Caco-2 (cell line): ENCODE measurements around the gene ACOX1. TPM values are rescaled to one million over a fixed set of nuclear protein-coding genes. Genes with fewer than 3 reads are reported as not detected.

Source experiments
- BruUV-seq: library from RNA; stranded (reverse); fragments of 400-500 nt; replicated peaks from 2 replicates; lab custom pipeline; 2021; lab: Mats Ljungman, UMichigan
- CTCF ChIA-PET: fragments of 300-600 bp; sonication (Branson Sonifier 250); formaldehyde crosslinking; loops from one replicate; lab custom pipeline; 2022; ENCODE audit warnings: antibody characterized with exemption; lab: Charles Lee
- POLR2A ChIA-PET: fragments of 300-600 bp; sonication (Branson Sonifier 250); formaldehyde crosslinking; loops from one replicate; lab custom pipeline; 2022; ENCODE audit warnings: antibody characterized with exemption; lab: Charles Lee
- DNase-seq, 2 experiments: peaks; one replicate each; pipeline versions ENCODE4 v3.0.0 to v3.0.0-alpha.2; 2020 to 2022
- H3K27me3 ChIP-seq: replicated peaks from 2 replicates; pipeline ENCODE4 v1.6.0; 2011; ENCODE audit warnings: low read length; ENCODE audit not compliant: control insufficient read depth, insufficient read depth
- H3K36me3 ChIP-seq: 2 replicates; pipeline ENCODE4 v1.5.1; 2011; ENCODE audit warnings: low read length; ENCODE audit not compliant: control insufficient read depth, insufficient read depth
- H3K4me1 ChIP-seq: fragments of 250-450 bp; sonication (Bioruptor Pico); 2 replicates; pipeline ENCODE4 v1.5.1; 2020; ENCODE audit warnings: mild to moderate bottlenecking
- H3K4me3 ChIP-seq: 2 replicates; pipeline ENCODE4 v1.5.1; 2011; ENCODE audit warnings: low read depth, mild to moderate bottlenecking, control low read depth, low read length
- H3K9me3 ChIP-seq: fragments of 250-450 bp; sonication (Bioruptor Pico); 2 replicates; pipeline ENCODE4 v1.5.1; 2020; ENCODE audit warnings: mild to moderate bottlenecking, moderate library complexity
- H3K27ac Mint-ChIP-seq: one replicate; pipeline ENCODE4 v1.8.0; 2022; ENCODE audit warnings: mixed read lengths; ENCODE audit not compliant: unreplicated experiment
- H3K27me3 Mint-ChIP-seq: one replicate; pipeline ENCODE4 v1.8.0; 2022; ENCODE audit warnings: mixed read lengths; ENCODE audit not compliant: insufficient read depth, unreplicated experiment
- H3K36me3 Mint-ChIP-seq: one replicate; pipeline ENCODE4 v1.8.0; 2022; ENCODE audit warnings: mild to moderate bottlenecking, mixed read lengths; ENCODE audit not compliant: insufficient read depth, unreplicated experiment
- H3K4me1 Mint-ChIP-seq: one replicate; pipeline ENCODE4 v1.8.0; 2022; ENCODE audit warnings: low read depth, mixed read lengths; ENCODE audit not compliant: unreplicated experiment
- H3K4me3 Mint-ChIP-seq: one replicate; pipeline ENCODE4 v1.8.0; 2022; ENCODE audit warnings: mild to moderate bottlenecking, moderate library complexity, mixed read lengths; ENCODE audit not compliant: unreplicated experiment
- H3K9me3 Mint-ChIP-seq: one replicate; pipeline ENCODE4 v1.8.0; 2022; ENCODE audit warnings: mixed read lengths; ENCODE audit not compliant: unreplicated experiment
- intact Hi-C: fragments of 100-400 bp; cut with micrococcal nuclease; formaldehyde crosslinking; loops from one replicate; pipeline ENCODE4 v1.10.0; 2022; ENCODE audit not compliant: unreplicated experiment
- total RNA-seq: library from RNA; stranded (reverse); gene quantifications from 2 replicates; pipeline ENCODE4 v1.2.3, GENCODE V29; 2022
- TF ChIP-seq, protein P1 (sequence below), 2 experiments: fragments of 200-600 bp in 1 of 2; IDR thresholded peaks; 1 replicate in 1 of 2; 2 replicates in 1 of 2; pipeline versions ENCODE4 v1.5.1 to v1.8.0; 2011 to 2022; ENCODE audit warnings: antibody characterized with exemption in 1 of 2, control low read depth in 1 of 2, inconsistent platforms in 1 of 2, low read depth in 1 of 2, low read length in 1 of 2, mild to moderate bottlenecking in 1 of 2, moderate library complexity in 1 of 2; ENCODE audit not compliant: insufficient read depth in 1 of 2, severe bottlenecking in 1 of 2, unreplicated experiment in 1 of 2

ACOX1 gene
- total RNA-seq, 1 experiment from 2014 or later, result 48.3 TPM

DNA sequence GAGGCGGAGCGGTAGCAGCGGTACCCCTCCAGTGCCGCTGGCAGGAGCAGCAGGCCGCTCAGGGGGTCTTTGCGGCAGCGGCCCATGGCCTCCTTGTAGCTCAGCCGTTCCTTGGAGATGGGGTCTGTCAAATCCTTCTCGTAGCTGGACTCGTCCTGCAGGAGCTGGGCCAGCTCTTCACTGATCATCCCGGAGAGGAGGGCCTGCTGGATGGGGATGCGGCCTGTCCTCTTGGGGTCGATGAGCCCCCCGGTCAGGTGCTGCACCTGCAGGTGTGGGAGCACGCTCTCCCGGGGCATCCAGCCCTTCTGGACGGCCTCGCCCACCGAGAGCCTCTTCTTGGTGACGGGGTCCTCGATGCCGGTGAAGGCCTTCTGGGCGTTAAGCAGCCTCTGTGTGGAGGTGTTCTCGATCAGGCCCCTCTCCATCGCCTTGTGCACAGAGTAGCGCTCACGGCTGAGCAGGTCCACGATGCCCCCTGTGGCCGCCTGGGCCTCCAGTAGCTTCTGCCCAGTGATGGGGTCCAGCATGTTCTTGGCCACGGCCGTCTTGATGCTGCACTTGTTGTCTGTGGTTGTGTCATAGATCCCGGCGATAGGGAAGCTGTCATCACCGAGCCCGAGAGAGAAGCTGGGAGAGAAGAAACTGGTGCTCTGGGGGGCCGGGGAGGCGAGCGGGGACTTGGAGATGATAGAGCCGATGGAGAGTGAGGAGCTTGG lies 28.3 kb upstream of the ACOX1 start:
- H3K36me3 ChIP-seq, result peaks cover 1% of the 10 kb centered on the region; the same call in 1 of the 2 replicates
- Mint-ChIP-seq H3K9me3 (peaks cover 6% of the 10 kb centered on the region), H3K36me3 (peaks cover 9% of the 10 kb centered on the region), H3K4me3 (no peak overlapping the region), H3K27ac (no peak overlapping the region), H3K27me3 (no peaks in the 10 kb centered on the region), H3K4me1 (peaks cover 10% of the 10 kb centered on the region)
- H3K9me3 ChIP-seq, result no peaks in the 10 kb centered on the region
- DNase-seq, result no peak
- H3K27me3 ChIP-seq, result no peaks in the 10 kb centered on the region
- POLR2A ChIA-PET, result interaction anchor here (0.6 kb wide), 1 partner anchor 271 kb away, joined by 3 read pairs; no protein-coding TSS in a partner anchor
- no TSS peak for BruUV-seq
- H3K4me1 ChIP-seq, result peaks cover 10% of the 10 kb centered on the region
- intact Hi-C loops, result no loop called here
- no peak overlapping the region for H3K4me3 ChIP-seq
- TF ChIP-seq, protein P1, sequence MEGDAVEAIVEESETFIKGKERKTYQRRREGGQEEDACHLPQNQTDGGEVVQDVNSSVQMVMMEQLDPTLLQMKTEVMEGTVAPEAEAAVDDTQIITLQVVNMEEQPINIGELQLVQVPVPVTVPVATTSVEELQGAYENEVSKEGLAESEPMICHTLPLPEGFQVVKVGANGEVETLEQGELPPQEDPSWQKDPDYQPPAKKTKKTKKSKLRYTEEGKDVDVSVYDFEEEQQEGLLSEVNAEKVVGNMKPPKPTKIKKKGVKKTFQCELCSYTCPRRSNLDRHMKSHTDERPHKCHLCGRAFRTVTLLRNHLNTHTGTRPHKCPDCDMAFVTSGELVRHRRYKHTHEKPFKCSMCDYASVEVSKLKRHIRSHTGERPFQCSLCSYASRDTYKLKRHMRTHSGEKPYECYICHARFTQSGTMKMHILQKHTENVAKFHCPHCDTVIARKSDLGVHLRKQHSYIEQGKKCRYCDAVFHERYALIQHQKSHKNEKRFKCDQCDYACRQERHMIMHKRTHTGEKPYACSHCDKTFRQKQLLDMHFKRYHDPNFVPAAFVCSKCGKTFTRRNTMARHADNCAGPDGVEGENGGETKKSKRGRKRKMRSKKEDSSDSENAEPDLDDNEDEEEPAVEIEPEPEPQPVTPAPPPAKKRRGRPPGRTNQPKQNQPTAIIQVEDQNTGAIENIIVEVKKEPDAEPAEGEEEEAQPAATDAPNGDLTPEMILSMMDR (IDR thresholded peaks at IDR 0.05; ENCODE audit: insufficient read depth in 1 of 2, low read depth in 1 of 2, low read length in 1 of 2, severe bottlenecking in 1 of 2, unreplicated experiment in 1 of 2), result no peak
- CTCF ChIA-PET, result interaction anchor here (1.1 to 1.7 kb wide), 3 partner anchors 66 to 102 kb away, joined by 3 to 7 read pairs (median 3); partner anchors contain the start of gene FBF1

DNA sequence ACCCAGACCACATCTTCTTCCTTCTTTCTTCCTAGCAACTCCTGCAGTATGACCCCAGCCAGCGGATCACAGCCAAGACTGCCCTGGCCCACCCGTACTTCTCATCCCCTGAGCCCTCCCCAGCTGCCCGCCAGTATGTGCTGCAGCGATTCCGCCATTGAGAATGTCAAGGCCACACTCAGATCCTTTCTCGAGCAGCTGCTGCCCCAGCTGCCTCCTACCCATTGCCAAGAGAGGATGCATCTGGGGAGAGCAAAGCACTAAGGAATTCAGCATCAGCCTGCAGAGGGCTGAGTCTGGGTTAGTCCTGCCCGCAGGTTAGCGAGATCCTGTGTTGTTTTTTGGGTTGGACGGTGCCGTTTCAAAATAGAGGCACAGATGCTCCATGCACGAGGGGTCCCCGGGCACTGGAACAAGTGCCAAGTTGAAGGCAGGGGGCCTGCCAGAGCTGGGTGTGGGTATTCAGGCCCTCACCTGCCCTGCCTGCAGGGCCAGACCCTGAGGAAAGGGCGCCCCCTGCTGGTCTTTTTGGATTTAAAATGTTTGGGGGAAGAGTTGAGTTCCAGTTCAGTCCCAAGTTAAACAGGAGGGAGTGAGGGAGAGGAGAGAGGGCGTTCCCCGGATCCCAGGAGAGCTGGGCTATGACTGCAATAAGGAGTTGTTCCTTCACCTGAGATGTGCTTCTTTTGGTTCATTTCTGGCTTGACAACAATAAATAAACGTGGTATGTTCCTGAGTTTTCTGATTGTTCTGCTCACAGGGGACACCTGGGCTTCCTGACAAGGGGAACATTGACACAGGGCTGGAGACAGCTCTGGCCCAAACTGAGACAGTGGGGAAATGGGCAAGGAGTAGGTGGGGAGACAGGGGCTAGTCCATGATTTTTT lies 26.5 kb upstream of the ACOX1 start:
- POLR2A ChIA-PET, result interaction anchor here (0.7 to 0.8 kb wide), 2 partner anchors 9 to 95 kb away, joined by 3 to 10 read pairs; no protein-coding TSS in a partner anchor

More for the DNA sequence above, 26.5 kb upstream of the ACOX1 start:
- H3K4me1 Mint-ChIP-seq, result peaks cover 10% of the 10 kb centered on the region
- intact Hi-C loops, result loop anchor here (1.0 to 2.0 kb wide), 2 partner anchors 65 to 100 kb away; partner anchors contain the start of gene FBF1
- Histone ChIP-seq H3K36me3 (peaks cover 1% of the 10 kb centered on the region; the same call in 1 of the 2 replicates), H3K27me3 (no peaks in the 10 kb centered on the region), H3K4me3 (no peak overlapping the region), H3K9me3 (no peaks in the 10 kb centered on the region), H3K4me1 (peaks cover 10% of the 10 kb centered on the region)
- peak overlapping the region; percentile 30 for H3K27ac Mint-ChIP-seq
- peak; percentile 85 to 93 for DNase-seq
- H3K36me3 Mint-ChIP-seq, result peaks cover 9% of the 10 kb centered on the region
- H3K9me3 Mint-ChIP-seq, result peaks cover 6% of the 10 kb centered on the region
- CTCF ChIA-PET, result interaction anchor here (0.6 to 1.8 kb wide), 10 partner anchors 9 to 260 kb away, joined by 3 to 16 read pairs (median 4); partner anchors contain the start of genes FBF1, MRPL38, TRIM65 and UBALD2
- no peak overlapping the region for H3K4me3 Mint-ChIP-seq
- no TSS peak for BruUV-seq
- no peaks in the 10 kb centered on the region for H3K27me3 Mint-ChIP-seq
- TF ChIP-seq, protein P1 (IDR thresholded peaks at IDR 0.05; ENCODE audit: insufficient read depth in 1 of 2, low read depth in 1 of 2, low read length in 1 of 2, severe bottlenecking in 1 of 2, unreplicated experiment in 1 of 2), result peak; percentile 68 to 92
